ENCODE results near the gene KLHL29. TPM values are rescaled to one million over a fixed set of nuclear protein-coding genes. Genes with fewer than 3 reads are reported as not detected.

Gene KLHL29
- total RNA-seq, 2 donors from 2014 or later = 2.0 to 2.9 TPM

- no peak for DNase-seq
- H3K9me3 ChIP-seq = no peaks in the 10 kb centered on the region
- no peak overlapping the region for H3K27ac ChIP-seq
- H3K4me3 ChIP-seq = no peak overlapping the region
- H3K9ac ChIP-seq (ENCODE audit: low read depth in 2 of 2, low read length in 2 of 2) = no peak overlapping the region
- H3K27me3 ChIP-seq = no peaks in the 10 kb centered on the region
- intact Hi-C loops (cut with DNase I) = no loop called here
- no peaks in the 10 kb centered on the region for H3K36me3 ChIP-seq
- no peak for TF ChIP-seq CTCF (IDR thresholded peaks at IDR 0.05)
- no peaks in the 10 kb centered on the region for H3K4me1 ChIP-seq
Measured at GRCh38 chr2:23600346-23600745, 215.4 kb downstream of the KLHL29 start.

DNA sequence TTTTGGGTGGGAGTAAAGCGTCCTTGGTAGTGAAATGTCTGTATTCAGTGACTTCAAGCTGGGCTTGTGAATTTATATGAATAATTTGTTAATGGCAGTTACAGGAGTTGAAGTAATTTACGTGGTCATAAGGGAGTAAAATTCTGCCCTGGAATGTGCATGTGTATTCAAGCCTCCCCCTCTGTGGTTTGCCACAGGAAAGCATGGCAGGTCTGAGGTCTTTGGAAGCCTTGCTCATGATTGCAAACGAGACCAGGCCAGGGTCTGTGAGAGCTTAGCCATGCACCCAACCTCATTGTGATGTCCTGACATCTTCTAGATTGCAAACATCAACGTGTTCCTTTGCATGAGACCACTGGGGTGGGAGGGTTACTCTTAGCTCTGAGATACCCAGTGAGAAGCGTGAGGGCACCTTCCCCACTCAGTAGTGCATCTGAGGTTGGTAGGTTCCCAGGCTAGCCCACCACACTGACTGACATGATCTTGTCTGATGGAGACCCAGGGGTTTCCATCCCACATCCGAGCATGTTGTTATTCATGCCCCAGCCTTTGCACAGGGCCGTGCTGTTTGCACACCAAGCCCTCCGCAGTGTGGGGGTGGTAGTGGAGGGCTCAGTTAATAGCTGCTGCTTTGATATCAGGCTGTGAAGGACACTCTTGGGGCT is 216.5 kb downstream of the KLHL29 start:
- DNase-seq = no peak

DNA sequence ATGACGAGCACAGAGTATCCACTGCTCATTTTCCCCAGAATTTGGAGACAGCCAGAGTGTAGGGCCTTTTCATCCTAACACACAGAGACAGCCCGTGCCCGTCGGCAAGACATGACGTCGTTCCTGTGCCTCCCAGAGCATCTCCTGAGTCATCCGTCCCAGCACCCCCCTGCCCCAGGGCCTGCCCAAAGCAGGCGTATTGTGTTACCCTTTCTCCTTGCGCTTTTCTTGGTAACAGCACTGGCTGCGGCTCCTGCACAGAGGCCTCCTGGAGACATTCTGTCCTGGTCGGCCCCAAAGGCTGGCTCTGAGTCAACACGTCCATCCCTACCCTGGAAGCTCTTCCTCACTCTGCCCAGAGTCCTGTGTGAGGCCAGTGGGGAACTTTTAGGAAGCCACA is 217.1 kb downstream of the KLHL29 start:
- Histone ChIP-seq H3K27ac (no peak overlapping the region), H3K4me1 (no peaks in the 10 kb centered on the region), H3K9me3 (no peaks in the 10 kb centered on the region), H3K4me3 (no peak overlapping the region), H3K9ac (ENCODE audit: low read depth in 2 of 2, low read length in 2 of 2) (no peak overlapping the region), H3K27me3 (no peaks in the 10 kb centered on the region), H3K36me3 (no peaks in the 10 kb centered on the region)
- DNase-seq = no peak
- TF ChIP-seq CTCF (IDR thresholded peaks at IDR 0.05) = no peak
- intact Hi-C loops (cut with DNase I) = no loop called here

More for the DNA sequence above, 216.5 kb downstream of the KLHL29 start:
- no peak for TF ChIP-seq CTCF (IDR thresholded peaks at IDR 0.05)
- Histone ChIP-seq H3K9me3 (no peaks in the 10 kb centered on the region), H3K27me3 (no peaks in the 10 kb centered on the region), H3K4me3 (no peak overlapping the region), H3K36me3 (no peaks in the 10 kb centered on the region), H3K4me1 (no peaks in the 10 kb centered on the region), H3K27ac (no peak overlapping the region), H3K9ac (ENCODE audit: low read depth in 2 of 2, low read length in 2 of 2) (no peak overlapping the region)
- intact Hi-C loops (cut with DNase I) = no loop called here

GRCh38 chr2:23603156-23603555 is 218.2 kb downstream of the KLHL29 start:
- Histone ChIP-seq H3K9ac (ENCODE audit: low read depth in 2 of 2, low read length in 2 of 2) (no peak overlapping the region), H3K27ac (no peak overlapping the region), H3K4me3 (no peak overlapping the region), H3K36me3 (no peaks in the 10 kb centered on the region), H3K4me1 (no peaks in the 10 kb centered on the region), H3K9me3 (no peaks in the 10 kb centered on the region), H3K27me3 (no peaks in the 10 kb centered on the region)
- TF ChIP-seq CTCF (IDR thresholded peaks at IDR 0.05) = no peak
- intact Hi-C loops (cut with DNase I) = no loop called here
- no peak for DNase-seq

DNA sequence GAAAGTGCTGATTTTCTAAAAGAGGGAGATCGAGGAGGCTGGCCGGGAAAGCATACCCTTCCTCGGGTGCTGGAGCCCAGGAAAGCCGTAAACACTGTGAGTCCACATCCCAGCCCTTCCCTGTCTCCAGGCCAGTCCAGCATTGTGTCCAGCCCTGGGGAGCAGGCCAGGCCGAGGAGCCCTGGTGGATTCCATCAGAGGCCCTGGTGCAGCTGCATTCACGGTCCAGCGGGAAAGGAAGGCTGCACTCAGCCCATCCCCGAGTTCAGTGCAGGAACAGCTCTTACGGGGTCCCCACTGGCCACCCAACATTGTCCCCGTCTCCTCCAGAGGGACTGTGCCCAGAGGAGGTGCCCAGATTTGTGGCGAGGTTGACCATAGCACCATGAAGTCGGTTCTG is 218.6 kb downstream of the KLHL29 start:
- Histone ChIP-seq H3K27ac (no peak overlapping the region), H3K27me3 (no peaks in the 10 kb centered on the region), H3K4me3 (no peak overlapping the region), H3K4me1 (no peaks in the 10 kb centered on the region), H3K9ac (ENCODE audit: low read depth in 2 of 2, low read length in 2 of 2) (no peak overlapping the region), H3K9me3 (no peaks in the 10 kb centered on the region), H3K36me3 (no peaks in the 10 kb centered on the region)
- intact Hi-C loops (cut with DNase I) = no loop called here
- no peak for DNase-seq
- TF ChIP-seq CTCF (IDR thresholded peaks at IDR 0.05) = no peak

Measured in colonic mucosa (tissue), 4 donors.